H1 (cell line): ENCODE measurements around the gene CRYBG1. TPM values are rescaled to one million over a fixed set of nuclear protein-coding genes. Genes with fewer than 3 reads are reported as not detected.

ENCODE experiments used
- CTCF ChIA-PET: fragments of 300-600 bp; sonication (Branson Sonifier 250); formaldehyde crosslinking; loops from one replicate; lab custom pipeline; 2021; ENCODE audit not compliant: partially characterized antibody; lab: Charles Lee
- POLR2A ChIA-PET: fragments of 300-600 bp; sonication (Branson Sonifier 250); formaldehyde crosslinking; loops from one replicate; lab custom pipeline; 2021; ENCODE audit warnings: inconsistent platforms; ENCODE audit not compliant: partially characterized antibody; lab: Charles Lee
- DNase-seq, 2 experiments: peaks; one replicate each; pipeline versions ENCODE4 v3.0.0 to v3.0.0-alpha.2; 2010 to 2022; ENCODE audit warnings: low spot score in 2 of 2, low read depth in 1 of 2, mixed read lengths in 1 of 2
- FAIRE-seq: peaks from 2 replicates; lab custom pipeline; 2011; peaks lifted over from hg19 to GRCh38; lab: Jason Lieb, UNC
- H2AFZ ChIP-seq: 2 replicates; pipeline ENCODE4 v1.8.1; 2012; ENCODE audit warnings: low read length, inconsistent platforms
- H2AK5ac ChIP-seq: 2 replicates; pipeline ENCODE4 v1.6.1; 2013; ENCODE audit warnings: low read depth, low read length
- H2BK120ac ChIP-seq: replicated peaks from 2 replicates; pipeline ENCODE3; 2013; ENCODE audit warnings: low read depth, low read length, inconsistent platforms
- H2BK12ac ChIP-seq: 2 replicates; pipeline ENCODE4 v1.6.1; 2013; ENCODE audit warnings: low read depth, low read length
- H2BK15ac ChIP-seq: 2 replicates; pipeline ENCODE4 v1.6.1; 2013; ENCODE audit warnings: low read length
- H2BK20ac ChIP-seq: 2 replicates; pipeline ENCODE4 v1.6.1; 2013; ENCODE audit warnings: low read length
- H2BK5ac ChIP-seq: 2 replicates; pipeline ENCODE4 v1.6.1; 2013; ENCODE audit warnings: low read depth, low read length
- H3K14ac ChIP-seq: 2 replicates; pipeline ENCODE4 v1.6.1; 2013; ENCODE audit warnings: inconsistent platforms; ENCODE audit not compliant: insufficient read length
- H3K18ac ChIP-seq: 2 replicates; pipeline ENCODE4 v1.6.1; 2013; ENCODE audit warnings: low read length; ENCODE audit errors: extremely low read depth
- H3K23ac ChIP-seq: 2 replicates; pipeline ENCODE4 v1.6.1; 2013; ENCODE audit warnings: inconsistent platforms; ENCODE audit not compliant: insufficient read length
- H3K23me2 ChIP-seq: 2 replicates; pipeline ENCODE4 v1.6.1; 2013; ENCODE audit warnings: low read depth, low read length
- H3K27ac ChIP-seq: 2 replicates; pipeline ENCODE4 v1.6.1; 2011; ENCODE audit warnings: low read depth, low read length, inconsistent platforms
- H3K27me3 ChIP-seq, 4 experiments: replicated peaks in 1 of 4; 1 replicate in 1 of 4; 2 replicates in 3 of 4; pipeline versions ENCODE4 v1.6.1 to v1.8.1; 2011 to 2013; ENCODE audit warnings: low read length in 3 of 4, mild to moderate bottlenecking in 3 of 4, inconsistent platforms in 2 of 4, mixed read lengths in 2 of 4, moderate library complexity in 1 of 4; ENCODE audit not compliant: control insufficient read depth in 3 of 4, insufficient read depth in 3 of 4; ENCODE audit errors: extremely low read depth in 1 of 4
- H3K36me3 ChIP-seq, 4 experiments: 2 replicates each; pipeline versions ENCODE4 v1.6.1 to v1.8.1; 2011 to 2013; ENCODE audit warnings: mild to moderate bottlenecking in 4 of 4, low read length in 3 of 4, moderate library complexity in 2 of 4, control low read depth in 1 of 4, inconsistent platforms in 1 of 4; ENCODE audit not compliant: insufficient read depth in 4 of 4, control insufficient read depth in 2 of 4
- H3K4ac ChIP-seq: replicated peaks from 2 replicates; pipeline ENCODE3; 2013; ENCODE audit warnings: low read length, low read depth, mixed read lengths, inconsistent platforms; ENCODE audit not compliant: insufficient read length
- H3K4me1 ChIP-seq, 4 experiments: replicated peaks in 1 of 4; 1 replicate in 1 of 4; 2 replicates in 3 of 4; pipeline versions ENCODE4 v1.6.1 to v1.8.1; 2011 to 2013; ENCODE audit warnings: low read length in 3 of 4, inconsistent platforms in 2 of 4, mixed read lengths in 1 of 4; ENCODE audit not compliant: insufficient read depth in 4 of 4, control insufficient read depth in 3 of 4
- H3K4me2 ChIP-seq, 2 experiments: 2 replicates each; pipeline versions ENCODE4 v1.6.1 to v1.8.1; 2011 to 2013; ENCODE audit warnings: low read depth in 2 of 2, low read length in 2 of 2, control low read depth in 1 of 2, inconsistent platforms in 1 of 2, mild to moderate bottlenecking in 1 of 2; ENCODE audit not compliant: insufficient read depth in 1 of 2
- H3K4me3 ChIP-seq, 4 experiments: fragments of 200-600, 300-600 bp in 1 of 4; sonication (generic), shearing (Covaris generic), sonication (Bioruptor Twin) in 1 of 4; 2 replicates each; pipeline versions ENCODE4 v1.5.1 to v1.8.1; 2011 to 2016; ENCODE audit warnings: low read length in 4 of 4, low read depth in 3 of 4, control low read depth in 2 of 4, inconsistent platforms in 2 of 4, mild to moderate bottlenecking in 2 of 4, mixed read lengths in 1 of 4, moderate library complexity in 1 of 4; ENCODE audit not compliant: insufficient read depth in 2 of 4; ENCODE audit errors: extremely low read depth in 1 of 4
- H3K56ac ChIP-seq: replicated peaks from 2 replicates; pipeline ENCODE3; 2013; ENCODE audit warnings: low read depth, mild to moderate bottlenecking, mixed read lengths, low read length, inconsistent platforms; ENCODE audit not compliant: insufficient read length
- H3K79me1 ChIP-seq: 2 replicates; pipeline ENCODE4 v1.6.1; 2013; ENCODE audit warnings: low read depth, low read length, control low read depth
- H3K79me2 ChIP-seq, 2 experiments: 2 replicates each; pipeline versions ENCODE4 v1.6.1 to v1.8.1; 2012 to 2013; ENCODE audit warnings: low read length in 2 of 2, mild to moderate bottlenecking in 2 of 2, inconsistent platforms in 1 of 2; ENCODE audit not compliant: insufficient read depth in 2 of 2, control insufficient read depth in 1 of 2
- H3K9ac ChIP-seq, 4 experiments: replicated peaks in 1 of 4; 1 replicate in 1 of 4; 2 replicates in 3 of 4; pipeline versions ENCODE4 v1.6.1 to v1.8.1; 2011 to 2013; ENCODE audit warnings: low read depth in 3 of 4, low read length in 3 of 4, control low read depth in 2 of 4, mild to moderate bottlenecking in 2 of 4, moderate library complexity in 2 of 4, inconsistent platforms in 1 of 4; ENCODE audit errors: extremely low read depth in 1 of 4
- H3K9me3 ChIP-seq, 2 experiments: 2 replicates each; pipeline versions ENCODE4 v1.6.1 to v1.8.1; 2012 to 2013; ENCODE audit warnings: mild to moderate bottlenecking in 2 of 2, moderate library complexity in 2 of 2, control low read depth in 1 of 2, inconsistent platforms in 1 of 2, low read depth in 1 of 2, low read length in 1 of 2, mixed read lengths in 1 of 2; ENCODE audit not compliant: insufficient read depth in 2 of 2
- H4K20me1 ChIP-seq, 2 experiments: replicated peaks in 1 of 2; 2 replicates each; pipeline versions ENCODE3 to v1.8.1; 2011 to 2013; ENCODE audit warnings: inconsistent platforms in 2 of 2, low read length in 2 of 2, mild to moderate bottlenecking in 1 of 2; ENCODE audit not compliant: insufficient read depth in 2 of 2, control insufficient read depth in 1 of 2
- H4K5ac ChIP-seq: 2 replicates; pipeline ENCODE4 v1.6.1; 2013; ENCODE audit warnings: low read length, low read depth, mixed read lengths, inconsistent platforms; ENCODE audit not compliant: insufficient read length
- H4K8ac ChIP-seq: 2 replicates; pipeline ENCODE4 v1.8.0; 2013; ENCODE audit warnings: mild to moderate bottlenecking, moderate library complexity, low read length, inconsistent platforms; ENCODE audit not compliant: insufficient read depth; ENCODE audit errors: extremely low read depth
- H4K91ac ChIP-seq: replicated peaks from 2 replicates; pipeline ENCODE3; 2013; ENCODE audit warnings: low read length, mixed read lengths, inconsistent platforms; ENCODE audit not compliant: insufficient read length
- EZH2 ChIP-seq: fragments of 200-600 bp; sonication (generic); IDR thresholded peaks from 2 replicates; pipeline ENCODE4 v1.7.1; 2012; ENCODE audit warnings: low read depth, mild to moderate bottlenecking, moderate library complexity, low read length, inconsistent platforms; ENCODE audit not compliant: severe bottlenecking
- HDAC2 ChIP-seq, 2 experiments: fragments of 300-600 bp in 1 of 2; sonication (generic) in 1 of 2; IDR thresholded peaks; 2 replicates each; pipeline ENCODE4 v1.6.1; 2011 to 2012; ENCODE audit warnings: low read depth in 2 of 2, low read length in 2 of 2, mild to moderate bottlenecking in 2 of 2, moderate library complexity in 2 of 2, borderline replicate concordance in 1 of 2, inconsistent platforms in 1 of 2
- PHF8 ChIP-seq: fragments of 200-600 bp; sonication (generic); conservative IDR thresholded peaks from 2 replicates; pipeline ENCODE4 v1.7.1; 2012; ENCODE audit warnings: low read depth, mild to moderate bottlenecking, inconsistent platforms, low read length, moderate library complexity
- POLR2AphosphoS5 ChIP-seq: IDR thresholded peaks from 2 replicates; pipeline ENCODE4 v1.6.1; 2011; ENCODE audit warnings: low read depth, low read length
- SIX5 ChIP-seq: IDR thresholded peaks from 2 replicates; pipeline ENCODE4 v1.6.1; 2011; ENCODE audit warnings: mild to moderate bottlenecking, low read depth, low read length
- SP1 ChIP-seq: IDR thresholded peaks from 2 replicates; pipeline ENCODE4 v1.6.1; 2011; ENCODE audit warnings: low read depth, low read length
- WGBS, 2 experiments: shearing (Covaris generic) in 1 of 2; methylation state at CpG; one replicate each; pipeline versions ENCODE4 v1.1.6 to v1.1.7; 2013 to 2015; ENCODE audit warnings: low lambda C conversion rate in 2 of 2, mixed read lengths in 2 of 2, inconsistent platforms in 1 of 2, low coverage in 1 of 2, missing lambda C conversion rate in 1 of 2; ENCODE audit not compliant: insufficient replicate concordance in 2 of 2, insufficient coverage in 1 of 2, insufficient read length in 1 of 2; ENCODE audit errors: extremely low coverage in 1 of 2, missing lambda C conversion rate in 1 of 2; 5-methylcytosine and 5-hydroxymethylcytosine counted together
- polyA plus RNA-seq, 7 experiments: library from polyadenylated mRNA; depleted of rRNA in 3 of 7; stranded (reverse) in 5 of 7; unstranded in 2 of 7; fragments of >200 nt in 5 of 7; fragments of 200-250 nt in 2 of 7; gene quantifications; 1 replicate in 5 of 7; 2 replicates in 1 of 7; 4 replicates in 1 of 7; pipeline versions ENCODE4 v1.2.1 to v1.2.3, GENCODE V29; 2011 to 2013; ENCODE audit warnings: missing spikeins in 2 of 7, mixed read lengths in 2 of 7
- total RNA-seq: library from RNA; stranded (reverse); fragmentation: NEBNext Ultra II Directional; extraction: Animal tissue kit (Norgen Biotek cat#: 25700); gene quantifications from 2 replicates; pipeline ENCODE4 v1.2.1, GENCODE V29; 2021

The CRYBG1 gene
- total and polyA plus RNA-seq, 2 of the 8 experiments (the other 6 are each of a cell fraction or from before 2014, with no cell fraction given): 2.2 to 11.6 TPM

GRCh38 chr6:106383573-106383972 lies 23.1 kb downstream of the CRYBG1 start:
- Histone ChIP-seq H3K23me2 (no peaks in the 10 kb centered on the region), H4K91ac (no peak overlapping the region), H3K18ac (no peak overlapping the region), H3K27me3 (peaks cover 0 to 1% (median 0%) of the 10 kb centered on the region in 4 experiments; a peak in 1 of 7 replicates), H3K4me3 (no peak overlapping the region), H2AFZ (no peak overlapping the region), H2AK5ac (no peak overlapping the region), H2BK5ac (no peak overlapping the region), H3K36me3 (no peaks in the 10 kb centered on the region; a peak in 1 of 8 replicates), H3K14ac (no peak overlapping the region), H3K56ac (no peak overlapping the region), H3K9me3 (peaks cover 0 to 5% of the 10 kb centered on the region in 2 experiments; a peak in 1 of 4 replicates), H3K79me2 (no peaks in the 10 kb centered on the region), H2BK20ac (no peak overlapping the region), H4K5ac (no peak overlapping the region), H3K79me1 (no peaks in the 10 kb centered on the region), H3K4me2 (no peak overlapping the region), H2BK120ac (no peak overlapping the region), H3K9ac (no peak overlapping the region), H3K4me1 (no peaks in the 10 kb centered on the region), H4K8ac (no peak overlapping the region), H3K4ac (no peak overlapping the region), H3K23ac (no peak overlapping the region), H4K20me1 (no peaks in the 10 kb centered on the region), H3K27ac (no peak overlapping the region), H2BK12ac (no peak overlapping the region), H2BK15ac (no peak overlapping the region)
- TF ChIP-seq SP1: no peak
- no peak for TF ChIP-seq SIX5
- no peak for TF ChIP-seq PHF8
- TF ChIP-seq POLR2AphosphoS5: no peak
- TF ChIP-seq EZH2: no peak
- no peak for TF ChIP-seq HDAC2 (IDR thresholded peaks at IDR 0.05; ENCODE audit: borderline replicate concordance in 1 of 2, low read depth in 2 of 2, low read length in 2 of 2)
- 94% methylated on average over 2 of the region's 2 CpGs; no CpG with 5 or more reads in 1 of the 2 experiments for WGBS, 2 experiments
- FAIRE-seq: no peak
- CTCF ChIA-PET: interaction anchor here (0.6 kb wide), 1 partner anchor 19 kb away, joined by 5 read pairs; no protein-coding TSS in a partner anchor
- POLR2A ChIA-PET: no interaction called here
- no peak for DNase-seq
